ES-I3 (cell line): ENCODE data around the gene NR1D1.

Experiments
- H3K36me3 ChIP-seq: 2 replicates; pipeline ENCODE4 v1.6.1; 2013; ENCODE audit warnings: mild to moderate bottlenecking, low read length, control low read depth, moderate library complexity; ENCODE audit not compliant: insufficient read depth
- H3K4me1 ChIP-seq: 2 replicates; pipeline ENCODE4 v1.6.1; 2013; ENCODE audit warnings: mild to moderate bottlenecking, control low read depth, low read length; ENCODE audit not compliant: insufficient read depth
- H3K9ac ChIP-seq: 2 replicates; pipeline ENCODE4 v1.6.1; 2013; ENCODE audit warnings: low read depth, mild to moderate bottlenecking, low read length, moderate library complexity
- H3K9me3 ChIP-seq: 2 replicates; pipeline ENCODE4 v1.6.1; 2013; ENCODE audit warnings: mild to moderate bottlenecking, low read length, moderate library complexity; ENCODE audit not compliant: control insufficient read depth, insufficient read depth

The NR1D1 gene

GRCh38 chr17:40121181-40122135 lies 21.1 kb upstream of the NR1D1 start, which contains the start of gene MSL1:
Gene MSL1, plus strand, starts transcription at chr17:40121971. Its CDS starts 642 bp downstream, at chr17:40122613.
- Histone ChIP-seq H3K9ac (peak within 1 kb of the TSS; percentile 96), H3K9me3 (no peaks in the 10 kb centered on the region), H3K36me3 (peaks cover 4% of the 10 kb centered on the region), H3K4me1 (peaks cover 7% of the 10 kb centered on the region; the same call in 1 of the 2 replicates)

GRCh38 chr17:40115101-40115436 lies 14.7 kb upstream of the NR1D1 start:
- peaks cover 40% of the 10 kb centered on the region for H3K4me1 ChIP-seq
- H3K9ac ChIP-seq, result no peak overlapping the region
- no peaks in the 10 kb centered on the region for H3K9me3 ChIP-seq
- no peaks in the 10 kb centered on the region for H3K36me3 ChIP-seq

- no peaks in the 10 kb centered on the region for H3K9me3 ChIP-seq
- peaks cover 46% of the 10 kb centered on the region for H3K4me1 ChIP-seq
- peak overlapping the region; percentile 47 for H3K9ac ChIP-seq
- no peaks in the 10 kb centered on the region for H3K36me3 ChIP-seq
These were observed 13.5 kb upstream of the NR1D1 start for GRCh38 chr17:40113907-40114245.

GRCh38 chr17:40113110-40113906 lies 12.9 kb upstream of the NR1D1 start:
- H3K4me1 ChIP-seq, result peaks cover 49% of the 10 kb centered on the region
- H3K9ac ChIP-seq, result peak overlapping the region; percentile 47
- H3K9me3 ChIP-seq, result no peaks in the 10 kb centered on the region
- no peaks in the 10 kb centered on the region for H3K36me3 ChIP-seq

- Histone ChIP-seq H3K4me1 (peaks cover 51% of the 10 kb centered on the region), H3K9me3 (no peaks in the 10 kb centered on the region), H3K9ac (no peak overlapping the region), H3K36me3 (no peaks in the 10 kb centered on the region)
These were observed 12.3 kb upstream of the NR1D1 start for GRCh38 chr17:40112718-40113109.

GRCh38 chr17:40112191-40112711 lies 11.9 kb upstream of the NR1D1 start:
- H3K9me3 ChIP-seq, result no peaks in the 10 kb centered on the region
- H3K9ac ChIP-seq, result no peak overlapping the region
- no peaks in the 10 kb centered on the region for H3K36me3 ChIP-seq
- H3K4me1 ChIP-seq, result peaks cover 56% of the 10 kb centered on the region

GRCh38 chr17:40111221-40112128 lies 11.1 kb upstream of the NR1D1 start:
- Histone ChIP-seq H3K9me3 (no peaks in the 10 kb centered on the region), H3K36me3 (no peaks in the 10 kb centered on the region), H3K4me1 (peaks cover 61% of the 10 kb centered on the region), H3K9ac (no peak overlapping the region; the same call in 1 of the 2 replicates)

GRCh38 chr17:40110026-40110845 lies 9.8 kb upstream of the NR1D1 start:
- Histone ChIP-seq H3K9ac (no peak overlapping the region), H3K4me1 (peaks cover 59% of the 10 kb centered on the region), H3K9me3 (no peaks in the 10 kb centered on the region), H3K36me3 (no peaks in the 10 kb centered on the region)

- Histone ChIP-seq H3K4me1 (peaks cover 55% of the 10 kb centered on the region), H3K9me3 (no peaks in the 10 kb centered on the region), H3K9ac (no peak overlapping the region), H3K36me3 (no peaks in the 10 kb centered on the region)
These were observed 8.8 kb upstream of the NR1D1 start for GRCh38 chr17:40108970-40109824.

GRCh38 chr17:40107522-40108174 lies 7.3 kb upstream of the NR1D1 start:
- Histone ChIP-seq H3K36me3 (no peaks in the 10 kb centered on the region), H3K9ac (peak overlapping the region; percentile 27; the same call in 1 of the 2 replicates), H3K9me3 (no peaks in the 10 kb centered on the region), H3K4me1 (peaks cover 64% of the 10 kb centered on the region)

GRCh38 chr17:40106760-40107521 lies 6.6 kb upstream of the NR1D1 start:
- H3K4me1 ChIP-seq, result peaks cover 57% of the 10 kb centered on the region
- peak overlapping the region; percentile 27; the same call in 1 of the 2 replicates for H3K9ac ChIP-seq

More at GRCh38 chr17:40106760-40107521, 6.6 kb upstream of the NR1D1 start:
- Histone ChIP-seq H3K36me3 (no peaks in the 10 kb centered on the region), H3K9me3 (no peaks in the 10 kb centered on the region)
